ENCODE data around the gene POMP. TPM values are rescaled to one million over a fixed set of nuclear protein-coding genes. Genes with fewer than 3 reads are reported as not detected.

POMP gene, protein sequence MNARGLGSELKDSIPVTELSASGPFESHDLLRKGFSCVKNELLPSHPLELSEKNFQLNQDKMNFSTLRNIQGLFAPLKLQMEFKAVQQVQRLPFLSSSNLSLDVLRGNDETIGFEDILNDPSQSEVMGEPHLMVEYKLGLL
- 43.2 TPM for total RNA-seq

GRCh38 chr13:28658796-28659620 is at the start of gene POMP:
Gene POMP (plus strand): TSS chr13:28659130. CDS start chr13:28659185, 55 bp downstream.
- DNase-seq = peak; percentile 91

DNA sequence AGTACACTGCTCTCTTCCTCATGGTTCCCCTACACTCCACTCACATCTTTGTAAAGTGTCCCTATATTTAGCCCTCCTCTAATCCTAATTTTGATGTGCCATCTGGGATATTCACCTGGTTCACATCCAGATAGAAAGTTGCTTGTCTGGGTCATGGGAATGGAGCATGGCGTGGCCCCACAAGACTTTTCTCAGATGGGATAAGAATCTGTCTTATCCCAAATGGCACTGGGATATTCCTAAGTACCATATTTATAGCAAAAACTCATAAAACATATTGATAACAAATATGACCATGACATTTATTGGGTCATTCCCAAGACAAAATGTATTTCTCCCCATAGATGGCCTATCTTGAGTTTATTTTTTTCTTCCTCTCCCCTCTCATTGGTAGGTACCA is 49.5 kb upstream of the POMP start:
- DNase-seq = no peak

DNA sequence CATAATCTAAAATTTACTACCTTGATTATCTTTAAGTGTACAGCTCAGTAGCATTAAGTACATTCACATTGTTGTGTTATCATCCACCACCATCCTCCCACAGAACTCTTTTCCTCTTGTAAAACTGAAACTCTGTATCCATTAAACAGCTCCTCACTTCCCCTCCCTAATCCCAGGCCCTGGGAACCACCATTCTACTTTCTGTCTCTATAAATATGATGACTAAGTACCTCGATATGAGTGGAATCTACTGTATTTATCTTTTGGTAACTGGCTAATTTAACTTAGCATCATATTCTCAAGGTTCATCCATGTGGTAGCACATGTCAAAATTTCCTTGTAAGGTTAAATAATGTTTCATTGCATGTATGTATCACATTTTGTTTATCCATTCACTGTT is 49.0 kb upstream of the POMP start:
- no peak for DNase-seq

GRCh38 chr13:28610996-28611395 is 47.9 kb upstream of the POMP start:
- DNase-seq = no peak

DNA sequence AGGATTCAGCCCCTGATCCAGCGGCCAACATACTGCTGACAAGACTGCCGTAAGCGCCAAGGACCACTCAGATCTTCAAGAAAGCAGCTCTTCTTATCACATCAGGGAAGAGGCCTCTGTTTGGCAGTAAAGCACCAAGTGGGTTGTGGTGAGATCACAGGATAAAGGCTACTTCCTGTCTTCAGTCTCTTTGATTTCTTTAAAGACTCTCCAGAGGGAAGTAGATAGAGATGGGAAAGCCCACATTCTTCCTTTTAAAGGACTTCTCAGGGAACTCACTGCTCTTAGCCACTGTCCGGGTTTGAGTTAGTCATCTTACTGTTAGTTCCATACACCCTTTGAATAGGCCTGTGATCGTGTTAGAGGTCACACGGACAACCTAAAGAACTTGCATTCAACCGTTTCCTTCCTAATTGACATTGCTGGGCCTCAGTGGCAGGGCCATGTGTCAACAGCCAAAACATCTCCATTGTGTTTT is 47.2 kb upstream of the POMP start:
- no peak for DNase-seq

GRCh38 chr13:28613562-28613961 is 45.4 kb upstream of the POMP start:
- DNase-seq = no peak

DNA sequence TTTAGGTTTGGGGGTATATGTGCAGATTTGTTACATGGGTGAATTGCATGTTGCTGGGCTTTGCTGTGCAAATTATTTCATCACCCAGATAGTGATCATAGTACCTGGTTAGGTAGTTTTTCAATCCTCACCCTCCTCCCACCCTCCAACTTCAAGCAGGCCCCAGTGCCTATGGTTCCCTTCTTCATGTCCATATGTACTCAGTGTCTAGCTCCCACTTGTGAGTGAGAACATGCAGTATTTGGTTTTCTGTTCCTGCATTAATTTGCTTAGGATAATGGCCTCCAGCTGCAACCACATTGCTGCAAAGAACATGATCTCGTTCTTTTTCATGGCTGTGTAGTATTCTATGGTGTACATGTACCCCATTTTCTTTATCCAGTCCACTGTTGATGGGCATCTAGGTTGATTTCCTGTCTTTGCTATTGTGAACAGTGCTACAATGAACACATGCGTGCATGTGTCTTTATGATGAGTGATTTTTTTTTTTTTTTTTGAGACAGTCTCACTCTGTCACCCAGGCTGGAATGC is 42.9 kb upstream of the POMP start:
- no peak for DNase-seq

- DNase-seq = no peak
Measured at GRCh38 chr13:28618230-28618994, 40.5 kb upstream of the POMP start.

DNA sequence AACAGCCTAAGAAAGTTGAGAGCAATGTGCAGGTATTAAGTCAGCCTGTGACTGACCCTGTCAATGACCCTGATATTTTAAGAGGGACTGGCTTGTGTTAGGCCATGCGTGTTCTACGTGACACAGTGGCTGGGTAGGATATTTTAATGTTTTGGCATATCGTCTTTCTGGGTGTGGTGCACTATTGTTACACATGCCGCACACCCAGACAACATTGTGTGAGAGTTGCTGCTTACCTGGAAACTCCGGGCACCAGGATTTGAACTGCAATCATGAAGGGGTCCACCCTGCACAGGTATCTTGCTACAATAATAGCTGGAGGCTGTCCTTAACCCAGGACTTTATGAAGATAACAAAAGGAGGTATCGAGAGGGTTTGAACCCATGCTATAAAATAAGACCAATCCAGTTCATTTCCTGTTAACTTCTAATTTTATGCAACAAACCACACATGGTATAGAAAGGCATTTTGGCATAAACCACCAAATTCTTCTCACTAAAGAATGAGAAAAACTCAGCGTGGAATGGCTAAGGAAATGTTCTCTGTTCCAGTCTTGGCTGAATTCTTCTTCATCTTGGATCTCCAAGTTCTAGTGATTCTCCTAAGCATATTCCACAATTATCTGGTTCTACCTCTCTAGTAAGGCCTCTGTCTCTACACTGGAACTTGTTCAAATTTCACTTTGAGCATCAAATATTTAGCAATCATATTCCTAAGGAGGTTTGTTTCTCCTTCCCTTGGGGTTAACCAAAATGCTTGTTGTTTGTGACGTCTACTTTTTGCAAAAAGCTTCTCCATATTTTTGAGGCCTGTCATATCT is 38.7 kb upstream of the POMP start:
- DNase-seq = no peak

DNA sequence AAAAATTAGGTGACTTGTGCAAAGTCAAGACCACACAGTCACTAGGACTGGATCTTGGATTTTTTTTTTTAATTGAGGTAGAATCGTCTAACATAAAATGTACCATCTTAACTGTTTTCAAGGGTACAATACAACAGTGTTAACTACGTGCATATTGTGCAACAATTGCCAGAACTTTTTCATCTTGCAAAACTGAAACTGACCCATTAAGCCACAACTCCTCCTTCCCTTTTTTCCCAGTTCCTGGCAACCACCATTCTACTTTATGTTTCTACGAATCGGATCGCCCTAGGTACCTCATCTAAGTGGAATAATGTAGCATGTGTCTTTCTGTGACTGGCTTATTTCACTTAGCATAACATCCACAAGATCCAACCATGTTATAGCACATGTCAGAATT is 37.5 kb upstream of the POMP start:
- DNase-seq = no peak

- peak; percentile 4 for DNase-seq
Measured at GRCh38 chr13:28622286-28622685, 36.6 kb upstream of the POMP start.

GRCh38 chr13:28623782-28624706 is 34.9 kb upstream of the POMP start:
- DNase-seq = no peak

- no peak for DNase-seq
Measured at GRCh38 chr13:28624707-28625432, 34.1 kb upstream of the POMP start.

DNA sequence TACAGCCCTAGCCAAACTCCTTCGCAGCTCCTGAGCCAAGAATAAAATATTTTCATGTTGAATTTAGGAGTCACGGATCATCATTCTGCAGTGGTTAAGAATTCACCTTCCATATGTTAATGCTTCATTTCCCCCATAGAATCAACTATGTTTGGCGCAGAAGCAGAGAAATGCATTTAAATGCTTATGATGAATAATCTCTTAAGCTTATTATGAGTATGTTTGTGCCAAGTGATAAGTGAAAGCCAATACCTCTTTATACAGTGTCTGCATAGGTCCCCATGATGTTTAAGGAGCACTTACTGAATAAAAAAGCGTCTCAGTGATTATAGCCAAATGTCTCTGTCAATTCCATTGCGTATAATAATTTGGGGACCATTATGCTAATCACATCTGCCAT is 32.7 kb upstream of the POMP start:
- DNase-seq = no peak

GRCh38 chr13:28628241-28628640 is 30.7 kb upstream of the POMP start:
- no peak for DNase-seq

DNA sequence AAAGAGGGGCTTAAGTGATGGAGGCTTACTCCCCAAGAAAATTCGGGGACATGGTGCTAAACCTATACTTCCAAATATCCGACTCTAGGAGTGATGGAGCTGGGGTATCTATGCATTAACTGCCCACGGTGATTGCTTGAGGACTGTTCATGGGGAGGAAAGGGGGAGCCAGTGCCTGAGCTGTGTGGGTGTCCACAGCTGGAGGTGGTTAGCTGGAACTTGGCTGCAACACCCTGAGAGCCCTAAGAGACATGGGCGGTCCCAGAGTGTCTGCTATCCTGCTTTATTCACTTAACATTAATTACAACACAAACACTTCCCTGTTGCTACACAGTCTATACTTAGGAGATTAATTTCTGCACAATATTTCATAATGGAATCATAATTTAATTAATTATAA is 28.1 kb upstream of the POMP start:
- no peak for DNase-seq

- no peak for DNase-seq
Measured at GRCh38 chr13:28631801-28632200, 27.1 kb upstream of the POMP start.

DNA sequence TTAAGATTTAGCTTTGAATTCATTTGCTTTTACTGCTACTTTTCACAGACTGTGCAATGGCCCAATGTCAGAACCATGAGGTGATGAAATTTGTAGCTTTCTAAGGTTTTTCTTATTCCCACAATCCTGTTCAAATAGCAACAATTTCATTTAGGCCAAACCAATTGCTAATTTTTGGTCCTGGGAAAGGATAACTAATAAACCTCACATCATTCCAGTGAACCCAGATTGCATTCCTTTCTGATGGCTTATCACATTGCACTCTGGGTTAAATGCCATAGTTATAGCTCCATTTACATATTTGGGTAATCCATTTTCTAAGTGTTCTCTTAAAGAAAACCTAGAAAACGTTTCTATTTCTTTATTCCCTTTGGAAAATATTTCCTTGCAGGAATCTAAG is 22.9 kb upstream of the POMP start:
- DNase-seq = no peak

DNA sequence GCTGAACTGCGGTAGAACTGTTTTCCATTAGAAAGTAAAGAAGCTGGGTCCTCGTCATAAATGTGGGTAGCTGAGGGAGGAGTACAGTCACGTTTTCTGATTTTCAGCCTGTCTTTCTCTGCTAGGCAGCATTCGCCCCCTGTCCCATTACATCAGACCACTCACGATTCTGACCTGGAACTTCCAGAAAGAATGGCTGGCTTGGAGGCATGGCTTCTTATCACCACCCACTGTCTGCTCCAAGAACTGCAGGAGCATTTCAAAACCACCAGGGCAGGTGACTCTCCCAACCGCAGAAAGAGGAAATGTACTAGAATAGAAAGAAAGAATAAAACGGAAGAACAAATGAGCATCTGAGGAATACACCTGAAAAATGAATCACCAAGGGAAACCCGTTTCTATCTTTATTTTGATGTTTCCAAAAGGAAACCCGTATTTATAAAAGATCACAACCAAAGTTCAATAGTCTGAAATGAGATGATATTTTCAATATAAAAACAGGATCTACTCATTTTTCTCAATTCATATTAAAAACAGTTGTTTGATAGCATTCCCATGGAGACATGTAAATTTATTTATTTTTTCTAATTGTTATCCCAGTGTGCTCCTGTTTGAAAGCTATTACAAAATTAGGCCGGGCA is 22.1 kb upstream of the POMP start:
- peak; percentile 8 for DNase-seq

Measured in occipital lobe (tissue), 2 donors.